GM18867 (cell line): ENCODE data around the gene EXO5.
"Not testable (repeated sequence)": the region's sequence is repeated elsewhere in the genome, so short reads cannot be mapped to it uniquely, and the experiment has no call there.

Experiments
- ATAC-seq: cut with Tn5 transposase; IDR thresholded peaks from one replicate; pipeline ENCODE4 v1.9.1; 2021; ENCODE audit warnings: mild to moderate bottlenecking, moderate library complexity; ENCODE audit not compliant: unreplicated experiment

Gene EXO5

GRCh38 chr1:40546957-40547356 is 38.4 kb downstream of the EXO5 start:
- no peak for ATAC-seq

GRCh38 chr1:40553017-40553416 is 44.5 kb downstream of the EXO5 start:
- ATAC-seq: no peak

- ATAC-seq: not testable (repeated sequence)
Observed at GRCh38 chr1:40554807-40555206, 46.2 kb downstream of the EXO5 start.

- ATAC-seq: no peak
Observed at GRCh38 chr1:40556121-40556520, 47.6 kb downstream of the EXO5 start.

- not testable (repeated sequence) for ATAC-seq
Observed at GRCh38 chr1:40558241-40558640, 49.7 kb downstream of the EXO5 start.

- no peak for ATAC-seq
Observed at GRCh38 chr1:40562185-40562584, 53.6 kb downstream of the EXO5 start.

- no peak for ATAC-seq
Observed at GRCh38 chr1:40563266-40563665, 54.7 kb downstream of the EXO5 start.

- no peak for ATAC-seq
Observed at GRCh38 chr1:40564506-40564905, 55.9 kb downstream of the EXO5 start.

GRCh38 chr1:40564913-40565312 is 56.3 kb downstream of the EXO5 start:
- ATAC-seq: no peak
